K562 (cell line): ENCODE results near the gene FAM98C. TPM values are rescaled to one million over a fixed set of nuclear protein-coding genes. Genes with fewer than 3 reads are reported as not detected.

Experiments
- ARID1B ChIP-seq: fragments of 450-650 bp; IDR thresholded peaks from 2 replicates; pipeline ENCODE4 v1.6.1; 2016; ENCODE audit warnings: antibody characterized with exemption, mild to moderate bottlenecking, inconsistent platforms
- CAMTA2 ChIP-seq: fragments of 250-450 bp; sonication (Bioruptor Pico); conservative IDR thresholded peaks from 2 replicates; pipeline ENCODE4 v1.5.1; 2022
- FOXA1 ChIP-seq: fragments of 450-650 bp; IDR thresholded peaks from 2 replicates; pipeline ENCODE4 v1.6.1; 2016; ENCODE audit warnings: mild to moderate bottlenecking, borderline replicate concordance
- IRF9 ChIP-seq: fragments of 450-650 bp; IDR thresholded peaks from 2 replicates; pipeline ENCODE4 v1.6.1; 2016; ENCODE audit warnings: missing biosample characterization, missing genetic modification characterization
- NR3C1 ChIP-seq: sonication (generic); formaldehyde crosslinking; IDR thresholded peaks from 2 replicates; pipeline ENCODE4 v1.8.1; 2022; ENCODE audit warnings: missing genetic modification reagents
- RBM34 ChIP-seq: fragments of 200-400 bp; formaldehyde crosslinking; IDR thresholded peaks from 2 replicates; pipeline ENCODE4 v1.6.1; 2018; ENCODE audit warnings: low read length, borderline replicate concordance; ENCODE audit not compliant: insufficient read depth
- SMARCA5 ChIP-seq: fragments of 450-650 bp; IDR thresholded peaks from 2 replicates; pipeline ENCODE4 v1.6.1; 2016
- ZBTB12 ChIP-seq: fragments of 250-450 bp; sonication (Bioruptor Pico); IDR thresholded peaks from 2 replicates; pipeline ENCODE4 v1.4.0; 2020
- ZNF518B ChIP-seq: fragments of 250-450 bp; sonication (Bioruptor Pico); IDR thresholded peaks from 2 replicates; pipeline ENCODE4 v1.5.0; 2021; ENCODE audit warnings: mild to moderate bottlenecking, moderate library complexity
- ZNF592 ChIP-seq: fragments of 450-650 bp; IDR thresholded peaks from 2 replicates; pipeline ENCODE4 v1.6.1; 2017; ENCODE audit warnings: antibody characterized with exemption, mild to moderate bottlenecking
- polyA plus RNA-seq, 8 experiments: library from polyadenylated mRNA; depleted of rRNA in 4 of 8; stranded (reverse) in 5 of 8; unstranded in 3 of 8; fragments of >200 nt; fragmentation: Nextera tagmentation in 2 of 8; fragmentation: Illumina TruSeq in 1 of 8; extraction: Ambion mirVana in 2 of 8; extraction: Trizol in 1 of 8; gene quantifications; 2 replicates each; pipeline versions ENCODE4 v1.2.1 to v1.2.3, GENCODE V29; 2011 to 2014; ENCODE audit warnings: inconsistent platforms in 1 of 8, missing spikeins in 1 of 8
- total RNA-seq, 7 experiments: library from RNA; depleted of rRNA in 6 of 7; stranded (reverse); fragments of >200 nt in 6 of 7; fragmentation: Illumina TruSeq in 2 of 7; extraction: Trizol in 2 of 7; gene quantifications; 2 replicates each; pipeline versions ENCODE4 v1.2.1 to v1.2.3, GENCODE V29; 2011 to 2021; ENCODE audit warnings: low replicate concordance in 1 of 7

FAM98C gene
- total and polyA plus RNA-seq, 9 of the 15 experiments (the other 6 are each of a cell fraction or from before 2014, with no cell fraction given): 1.7 to 43.8 (median 13.7) TPM

DNA sequence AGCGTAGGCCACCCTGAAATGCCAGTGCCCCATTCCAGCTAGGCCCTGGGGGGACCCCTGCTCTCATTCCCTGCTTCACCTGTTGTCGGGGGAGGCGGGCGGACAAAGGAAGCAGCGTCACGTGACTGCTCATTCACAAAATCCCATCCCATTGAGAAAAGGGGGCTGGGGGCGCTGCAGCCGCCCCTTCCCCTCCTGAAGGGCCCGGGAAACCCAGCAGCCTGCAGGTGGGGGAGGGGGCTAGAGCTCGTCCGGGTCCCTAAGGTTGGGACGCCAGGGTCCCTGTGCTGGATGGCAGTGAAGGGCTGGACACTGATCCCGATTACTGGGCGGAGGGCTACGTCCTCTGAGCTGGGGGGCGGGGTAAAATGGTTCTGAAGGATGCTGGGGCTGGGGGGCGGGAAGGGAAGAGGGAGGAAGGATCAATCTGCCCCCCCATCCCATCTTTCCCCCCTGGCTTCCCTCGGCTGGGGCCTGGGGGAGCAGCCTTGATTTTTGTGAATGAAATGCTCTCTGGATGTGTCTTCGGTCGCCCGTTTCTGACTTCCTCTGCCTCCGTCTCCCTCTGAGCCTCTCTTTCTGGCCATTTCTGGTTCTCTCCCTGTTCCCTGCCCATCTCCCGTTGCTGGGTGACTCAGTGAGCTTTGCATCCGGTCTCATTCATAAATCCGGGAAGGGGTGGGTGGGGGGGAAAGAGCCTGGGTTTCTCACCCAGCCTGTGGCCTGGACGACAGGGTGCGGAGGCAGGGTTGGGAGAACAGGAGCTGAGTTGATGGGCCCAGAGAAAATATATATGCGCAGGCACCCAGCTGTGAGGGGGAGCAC, 13.6 kb upstream of the FAM98C start (continued):
- no peak for TF ChIP-seq ZNF592
- TF ChIP-seq RBM34: no peak
- TF ChIP-seq ZNF518B (CRISPR knock-in tag): no peak
- TF ChIP-seq CAMTA2 (CRISPR knock-in tag): no peak
- TF ChIP-seq IRF9 (tag): no peak
- no peak for TF ChIP-seq ARID1B
- TF ChIP-seq NR3C1 (CRISPR knock-in tag): no peak
- TF ChIP-seq ZBTB12 (CRISPR knock-in tag): no peak
- TF ChIP-seq SMARCA5: no peak
- no peak for TF ChIP-seq FOXA1
